ENCODE data around the gene SULT2A1. TPM values are rescaled to one million over a fixed set of nuclear protein-coding genes. Genes with fewer than 3 reads are reported as not detected.

The SULT2A1 gene
- total RNA-seq, 2 experiments from 2014 or later: not detected

GRCh38 chr19:47839913-47840312 lies 46.2 kb downstream of the SULT2A1 start:
- H3K4me3 Mint-ChIP-seq: no peak overlapping the region
- peaks cover 13% of the 10 kb centered on the region for H3K27me3 Mint-ChIP-seq
- no peak overlapping the region for H3K27ac Mint-ChIP-seq
- intact Hi-C loops (cut with micrococcal nuclease): no loop called here
- no peaks in the 10 kb centered on the region for H3K4me1 Mint-ChIP-seq (ENCODE audit: low read depth)
- ATAC-seq: no peak
- ChIA-PET POLR2A (no interaction called here), CTCF (interaction anchor here (0.9 to 2.5 kb wide), 3 partner anchors 23 to 29 kb away, joined by 3 to 11 read pairs (median 6); no protein-coding TSS in a partner anchor)
- DNase-seq: no peak
- no peak for TF ChIP-seq CTCF (IDR thresholded peaks at IDR 0.05)
- no peaks in the 10 kb centered on the region for H3K9me3 Mint-ChIP-seq
- H3K36me3 Mint-ChIP-seq (ENCODE audit: low read depth): no peaks in the 10 kb centered on the region

- Mint-ChIP-seq H3K9me3 (no peaks in the 10 kb centered on the region), H3K4me3 (no peak overlapping the region), H3K36me3 (ENCODE audit: low read depth) (no peaks in the 10 kb centered on the region), H3K4me1 (ENCODE audit: low read depth) (no peaks in the 10 kb centered on the region), H3K27me3 (peaks cover 13% of the 10 kb centered on the region), H3K27ac (no peak overlapping the region)
- TF ChIP-seq CTCF (IDR thresholded peaks at IDR 0.05): no peak
- ChIA-PET CTCF (interaction anchor here (0.9 to 2.5 kb wide), 3 partner anchors 24 to 29 kb away, joined by 3 to 11 read pairs (median 6); no protein-coding TSS in a partner anchor), POLR2A (no interaction called here)
- DNase-seq (no peak), ATAC-seq (no peak)
- intact Hi-C loops (cut with micrococcal nuclease): no loop called here
These were observed 46.7 kb downstream of the SULT2A1 start for GRCh38 chr19:47839411-47839810.

- H3K9me3 Mint-ChIP-seq: no peaks in the 10 kb centered on the region
- H3K4me3 Mint-ChIP-seq: no peak overlapping the region
- no peaks in the 10 kb centered on the region for H3K4me1 Mint-ChIP-seq (ENCODE audit: low read depth)
These were observed 50.1 kb downstream of the SULT2A1 start for GRCh38 chr19:47836038-47836437.

GRCh38 chr19:47832723-47833122 lies 53.4 kb downstream of the SULT2A1 start:
- intact Hi-C loops (cut with micrococcal nuclease): no loop called here
- ChIA-PET CTCF (no interaction called here), POLR2A (no interaction called here)
- DNase-seq: no peak
- H3K9me3 Mint-ChIP-seq: no peaks in the 10 kb centered on the region
- H3K27me3 Mint-ChIP-seq: peaks cover 6% of the 10 kb centered on the region
- H3K4me3 Mint-ChIP-seq: no peak overlapping the region
- H3K4me1 Mint-ChIP-seq (ENCODE audit: low read depth): no peaks in the 10 kb centered on the region
- H3K27ac Mint-ChIP-seq: no peak overlapping the region
- no peak for TF ChIP-seq CTCF (IDR thresholded peaks at IDR 0.05)
- no peaks in the 10 kb centered on the region for H3K36me3 Mint-ChIP-seq (ENCODE audit: low read depth)
- ATAC-seq: no peak

More at GRCh38 chr19:47836038-47836437, 50.1 kb downstream of the SULT2A1 start:
- no peak for DNase-seq
- POLR2A ChIA-PET: no interaction called here
- CTCF ChIA-PET: no interaction called here
- TF ChIP-seq CTCF (IDR thresholded peaks at IDR 0.05): no peak
- Mint-ChIP-seq H3K27me3 (peaks cover 6% of the 10 kb centered on the region), H3K27ac (no peak overlapping the region), H3K36me3 (ENCODE audit: low read depth) (no peaks in the 10 kb centered on the region)
- ATAC-seq: no peak
- intact Hi-C loops (cut with micrococcal nuclease): no loop called here

GRCh38 chr19:47826800-47827199 lies 59.3 kb downstream of the SULT2A1 start:
- ChIA-PET POLR2A (interaction anchor here (0.6 to 0.7 kb wide), 2 partner anchors 9 to 248 kb away, joined by 3 read pairs; no protein-coding TSS in a partner anchor), CTCF (interaction anchor here (0.9 to 1.5 kb wide), 3 partner anchors 14 to 43 kb away, joined by 3 to 5 read pairs (median 4); no protein-coding TSS in a partner anchor)
- Mint-ChIP-seq H3K9me3 (no peaks in the 10 kb centered on the region), H3K27ac (no peak overlapping the region), H3K36me3 (ENCODE audit: low read depth) (no peaks in the 10 kb centered on the region), H3K4me1 (ENCODE audit: low read depth) (no peaks in the 10 kb centered on the region), H3K27me3 (peaks cover 6% of the 10 kb centered on the region), H3K4me3 (no peak overlapping the region)
- TF ChIP-seq CTCF (IDR thresholded peaks at IDR 0.05): no peak
- intact Hi-C loops (cut with micrococcal nuclease): no loop called here
- ATAC-seq: no peak
- no peak for DNase-seq

Measured in activated CD8-positive, alpha-beta T cell treated with anti-CD3 and anti-CD28 coated beads for 36 hours (primary cell).